ENCODE results near the gene SART3.
A peak's percentile ranks its signal among the peaks of the same experiment; 100 is the strongest.

The SART3 gene

GRCh38 chr12:108584456-108585065 lies 23.6 kb upstream of the SART3 start:
- no peak for TF ChIP-seq CTCF (IDR thresholded peaks at IDR 0.05; ENCODE audit: unreplicated experiment in 3 of 3)
- Mint-ChIP-seq H3K36me3 (ENCODE audit: low read depth) (no peaks in the 10 kb centered on the region), H3K9me3 (no peaks in the 10 kb centered on the region), H3K4me1 (peaks cover 66% of the 10 kb centered on the region), H3K4me3 (peak overlapping the region in 1 of 3 experiments; percentile 22), H3K27ac (peak overlapping the region; percentile 67 to 87 (median 77)), H3K27me3 (ENCODE audit: low read depth) (no peaks in the 10 kb centered on the region)

GRCh38 chr12:108583991-108584390 lies 23.0 kb upstream of the SART3 start:
- peak overlapping the region; percentile 67 to 87 (median 77) for H3K27ac Mint-ChIP-seq
- H3K4me3 Mint-ChIP-seq = no peak overlapping the region
- no peaks in the 10 kb centered on the region for H3K9me3 Mint-ChIP-seq
- no peaks in the 10 kb centered on the region for H3K36me3 Mint-ChIP-seq (ENCODE audit: low read depth)
- H3K27me3 Mint-ChIP-seq (ENCODE audit: low read depth) = no peaks in the 10 kb centered on the region
- no peak for TF ChIP-seq CTCF (IDR thresholded peaks at IDR 0.05; ENCODE audit: unreplicated experiment in 3 of 3)
- H3K4me1 Mint-ChIP-seq = peaks cover 66% of the 10 kb centered on the region

- H3K4me3 Mint-ChIP-seq = peak overlapping the region in 1 of 3 experiments; percentile 54
- no peak for TF ChIP-seq CTCF (IDR thresholded peaks at IDR 0.05; ENCODE audit: unreplicated experiment in 3 of 3)
- no peaks in the 10 kb centered on the region for H3K27me3 Mint-ChIP-seq (ENCODE audit: low read depth)
- H3K9me3 Mint-ChIP-seq = no peaks in the 10 kb centered on the region
- peaks cover 66% of the 10 kb centered on the region for H3K4me1 Mint-ChIP-seq
- H3K27ac Mint-ChIP-seq = peak overlapping the region; percentile 67 to 87 (median 77)
- H3K36me3 Mint-ChIP-seq (ENCODE audit: low read depth) = no peaks in the 10 kb centered on the region
Measured at GRCh38 chr12:108582978-108583770, 22.2 kb upstream of the SART3 start.

GRCh38 chr12:108582509-108582908 lies 21.5 kb upstream of the SART3 start:
- Mint-ChIP-seq H3K27me3 (ENCODE audit: low read depth) (no peaks in the 10 kb centered on the region), H3K27ac (peak overlapping the region; percentile 67 to 87 (median 77)), H3K4me3 (no peak overlapping the region), H3K36me3 (ENCODE audit: low read depth) (no peaks in the 10 kb centered on the region), H3K4me1 (peaks cover 61% of the 10 kb centered on the region), H3K9me3 (no peaks in the 10 kb centered on the region)
- TF ChIP-seq CTCF (IDR thresholded peaks at IDR 0.05; ENCODE audit: unreplicated experiment in 3 of 3) = no peak

GRCh38 chr12:108581311-108582227 lies 20.6 kb upstream of the SART3 start:
- TF ChIP-seq CTCF (IDR thresholded peaks at IDR 0.05; ENCODE audit: unreplicated experiment in 3 of 3) = no peak
- no peaks in the 10 kb centered on the region for H3K36me3 Mint-ChIP-seq (ENCODE audit: low read depth)
- no peaks in the 10 kb centered on the region for H3K9me3 Mint-ChIP-seq
- peak overlapping the region in 1 of 3 experiments; percentile 96 for H3K27ac Mint-ChIP-seq
- peaks cover 64% of the 10 kb centered on the region for H3K4me1 Mint-ChIP-seq
- no peak overlapping the region for H3K4me3 Mint-ChIP-seq
- H3K27me3 Mint-ChIP-seq (ENCODE audit: low read depth) = no peaks in the 10 kb centered on the region
